ENCODE measurements around the gene FIP1L1.

FIP1L1 gene

GRCh38 chr4:53361451-53361850 lies 16.0 kb upstream of the FIP1L1 start:
- H3K79me2 ChIP-seq (ENCODE audit: insufficient read depth, low read depth), result peaks cover 80% of the 10 kb centered on the region
- H3K4me2 ChIP-seq, result peak overlapping the region; percentile 10; the same call in 1 of the 2 replicates
- H4K20me1 ChIP-seq (ENCODE audit: insufficient read depth), result peaks cover 5% of the 10 kb centered on the region; the same call in 1 of the 2 replicates

DNA sequence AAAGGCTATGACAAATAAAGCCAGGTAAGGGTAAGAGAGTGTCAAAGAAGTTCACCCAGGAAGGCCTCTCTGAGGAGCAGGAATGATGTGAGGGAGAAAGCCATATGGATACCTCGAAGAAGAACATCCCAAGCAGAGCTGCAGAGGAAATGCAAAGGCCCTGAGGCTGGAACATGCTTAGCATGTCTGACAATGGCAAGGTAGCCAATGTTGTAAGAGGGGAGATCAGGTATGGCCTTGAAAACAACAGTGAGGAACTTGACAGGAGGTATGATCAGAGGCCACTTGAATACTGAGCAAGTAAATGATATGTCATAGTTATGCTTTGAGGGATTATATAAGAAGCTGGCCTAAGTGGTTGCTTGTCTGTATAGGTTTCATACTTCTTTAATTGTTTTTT lies 15.3 kb upstream of the FIP1L1 start:
- no peaks in the 10 kb centered on the region for H3K27me3 ChIP-seq (ENCODE audit: insufficient read depth, low read depth)
- no peak overlapping the region for H3K27ac ChIP-seq
- H3K4me3 ChIP-seq (IDR thresholded peaks at IDR 0.05; ENCODE audit: insufficient read depth, low read depth, low read length), result no peak overlapping the region
- H3K79me2 ChIP-seq (ENCODE audit: insufficient read depth, low read depth), result peaks cover 80% of the 10 kb centered on the region
- no peak overlapping the region for H3K9ac ChIP-seq
- H3K4me2 ChIP-seq, result peak overlapping the region; percentile 78; the same call in 1 of the 2 replicates
- H4K20me1 ChIP-seq (ENCODE audit: insufficient read depth), result peaks cover 5% of the 10 kb centered on the region; the same call in 1 of the 2 replicates
- no peaks in the 10 kb centered on the region for H3K36me3 ChIP-seq (ENCODE audit: insufficient read depth)
- no peak overlapping the region for H2AFZ ChIP-seq (ENCODE audit: low read depth)
- peaks cover 45% of the 10 kb centered on the region for H3K4me1 ChIP-seq (ENCODE audit: low read depth, poor library complexity, severe bottlenecking)
- no peak for TF ChIP-seq CTCF (conservative IDR thresholded peaks at IDR 0.05; ENCODE audit: low read depth, low read length)

More at GRCh38 chr4:53361451-53361850, 16.0 kb upstream of the FIP1L1 start:
- Histone ChIP-seq H2AFZ (ENCODE audit: low read depth) (no peak overlapping the region), H3K4me1 (ENCODE audit: low read depth, poor library complexity, severe bottlenecking) (peaks cover 39% of the 10 kb centered on the region), H3K27ac (no peak overlapping the region), H3K9ac (no peak overlapping the region), H3K36me3 (ENCODE audit: insufficient read depth) (no peaks in the 10 kb centered on the region), H3K4me3 (IDR thresholded peaks at IDR 0.05; ENCODE audit: insufficient read depth, low read depth, low read length) (no peak overlapping the region), H3K27me3 (ENCODE audit: insufficient read depth, low read depth) (no peaks in the 10 kb centered on the region)
- no peak for TF ChIP-seq CTCF (conservative IDR thresholded peaks at IDR 0.05; ENCODE audit: low read depth, low read length)

DNA sequence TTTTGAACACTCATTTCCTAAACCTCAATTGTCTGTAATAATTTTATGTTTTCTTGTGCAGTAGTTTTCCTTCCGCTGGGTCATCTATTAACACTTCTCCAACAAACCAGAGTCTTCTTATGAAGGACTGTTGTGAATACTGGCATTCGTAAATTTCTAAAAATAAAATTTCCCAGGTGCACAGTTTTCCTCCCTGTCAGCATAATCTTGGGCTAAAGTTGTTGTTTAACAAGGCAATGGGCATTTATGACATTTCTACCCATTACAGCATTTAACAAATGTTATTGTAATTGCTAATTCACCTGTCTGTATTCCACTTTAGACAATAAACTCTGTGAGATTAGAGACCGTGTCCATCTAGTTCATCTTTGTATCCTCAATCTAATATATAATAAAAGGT lies 12.8 kb upstream of the FIP1L1 start:
- Histone ChIP-seq H4K20me1 (ENCODE audit: insufficient read depth) (peaks cover 5% of the 10 kb centered on the region; the same call in 1 of the 2 replicates), H3K79me2 (ENCODE audit: insufficient read depth, low read depth) (peaks cover 62% of the 10 kb centered on the region), H2AFZ (ENCODE audit: low read depth) (peak overlapping the region; percentile 79; the same call in 1 of the 2 replicates), H3K4me3 (IDR thresholded peaks at IDR 0.05; ENCODE audit: insufficient read depth, low read depth, low read length) (peak overlapping the region; percentile 97), H3K4me2 (peak overlapping the region; percentile 78), H3K36me3 (ENCODE audit: insufficient read depth) (no peaks in the 10 kb centered on the region), H3K27ac (peak overlapping the region; percentile 71; the same call in 1 of the 2 replicates), H3K27me3 (ENCODE audit: insufficient read depth, low read depth) (no peaks in the 10 kb centered on the region), H3K9ac (peak overlapping the region; percentile 78; the same call in 1 of the 2 replicates), H3K4me1 (ENCODE audit: low read depth, poor library complexity, severe bottlenecking) (peaks cover 46% of the 10 kb centered on the region)
- no peak for TF ChIP-seq CTCF (conservative IDR thresholded peaks at IDR 0.05; ENCODE audit: low read depth, low read length)

DNA sequence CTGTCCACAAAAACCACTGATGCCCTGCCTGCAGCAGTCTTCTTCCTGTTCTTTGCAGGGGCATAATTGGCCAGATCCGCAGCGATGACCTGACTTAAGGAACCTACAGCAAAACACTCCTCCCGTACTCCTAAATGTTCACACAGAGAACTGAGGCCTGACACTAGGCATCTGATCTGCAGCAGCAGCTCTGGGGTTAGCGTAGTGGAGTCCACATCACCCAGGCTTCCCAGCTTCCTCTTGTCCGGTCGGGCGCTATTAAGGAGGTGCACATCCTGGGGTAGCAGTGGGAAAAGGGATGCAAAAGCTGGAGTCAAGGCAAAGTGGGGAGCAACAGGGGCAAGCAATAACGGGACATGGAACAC lies 12.3 kb upstream of the FIP1L1 start:
- peak overlapping the region; percentile 71; the same call in 1 of the 2 replicates for H3K27ac ChIP-seq
- no peak for TF ChIP-seq CTCF (conservative IDR thresholded peaks at IDR 0.05; ENCODE audit: low read depth, low read length)
- no peaks in the 10 kb centered on the region for H3K27me3 ChIP-seq (ENCODE audit: insufficient read depth, low read depth)
- H3K4me2 ChIP-seq, result peak overlapping the region; percentile 78
- H3K79me2 ChIP-seq (ENCODE audit: insufficient read depth, low read depth), result peaks cover 58% of the 10 kb centered on the region
- H2AFZ ChIP-seq (ENCODE audit: low read depth), result peak overlapping the region; percentile 79
- H3K4me1 ChIP-seq (ENCODE audit: low read depth, poor library complexity, severe bottlenecking), result peaks cover 46% of the 10 kb centered on the region
- peaks cover 5% of the 10 kb centered on the region; the same call in 1 of the 2 replicates for H4K20me1 ChIP-seq (ENCODE audit: insufficient read depth)
- peak overlapping the region; percentile 97 for H3K4me3 ChIP-seq (IDR thresholded peaks at IDR 0.05; ENCODE audit: insufficient read depth, low read depth, low read length)
- peak overlapping the region; percentile 78 for H3K9ac ChIP-seq
- H3K36me3 ChIP-seq (ENCODE audit: insufficient read depth), result no peaks in the 10 kb centered on the region

All from KMS-11 (cell line).